HepG2 (cell line): ENCODE data around the gene PFKM. TPM values are rescaled to one million over a fixed set of nuclear protein-coding genes. Genes with fewer than 3 reads are reported as not detected.
A peak's percentile ranks its signal among the peaks of the same experiment; 100 is the strongest.

Experiments used
- BRF2 ChIP-seq: sonication (generic); formaldehyde crosslinking; IDR thresholded peaks from 2 replicates; pipeline ENCODE4 v1.8.1; 2022; ENCODE audit warnings: mild to moderate bottlenecking, missing genetic modification reagents
- EHMT2 ChIP-seq: fragments of 200-600 bp; sonication (generic); IDR thresholded peaks from 2 replicates; pipeline ENCODE4 v1.7.0; 2017; ENCODE audit warnings: antibody characterized with exemption, low read depth, low read length, borderline replicate concordance
- ELF1 ChIP-seq: sonication (generic); formaldehyde crosslinking; IDR thresholded peaks from 2 replicates; pipeline ENCODE4 v1.4.0; 2020; ENCODE audit warnings: missing genetic modification reagents
- ESRRA ChIP-seq: sonication (generic); formaldehyde crosslinking; IDR thresholded peaks from 2 replicates; pipeline ENCODE4 v1.5.1; 2020; ENCODE audit warnings: mild to moderate bottlenecking, low read depth, missing genetic modification reagents
- FOXA1 ChIP-seq, 2 experiments: fragments of 450-650 bp in 1 of 2; sonication (generic) in 1 of 2; formaldehyde crosslinking in 1 of 2; IDR thresholded peaks; 2 replicates each; pipeline versions ENCODE4 v1.4.0 to v1.6.1; 2016 to 2020; ENCODE audit warnings: missing genetic modification reagents in 1 of 2
- GATAD2A ChIP-seq: IDR thresholded peaks from 2 replicates; pipeline ENCODE4 v1.6.1; 2016
- GFI1 ChIP-seq: sonication (generic); formaldehyde crosslinking; IDR thresholded peaks from 2 replicates; pipeline ENCODE4 v1.5.0; 2020; ENCODE audit warnings: missing genetic modification reagents, mild to moderate bottlenecking, borderline replicate concordance
- NFE2 ChIP-seq: sonication (generic); formaldehyde crosslinking; IDR thresholded peaks from 2 replicates; pipeline ENCODE4 v1.4.0; 2020; ENCODE audit warnings: missing genetic modification reagents
- NFYC ChIP-seq: IDR thresholded peaks from 2 replicates; pipeline ENCODE4 v1.6.1; 2016; ENCODE audit warnings: missing genetic modification reagents, missing compliant biosample characterization
- NKX3-1 ChIP-seq: sonication (generic); formaldehyde crosslinking; IDR thresholded peaks from 2 replicates; pipeline ENCODE4 v1.5.0; 2020; ENCODE audit warnings: missing genetic modification reagents
- NR2F1 ChIP-seq, 2 experiments: fragments of 450-650 bp in 1 of 2; formaldehyde crosslinking in 1 of 2; IDR thresholded peaks; 2 replicates each; pipeline versions ENCODE4 v1.5.0 to v1.6.1; 2016 to 2020; ENCODE audit warnings: mild to moderate bottlenecking in 1 of 2, missing compliant biosample characterization in 1 of 2, missing genetic modification reagents in 1 of 2, moderate library complexity in 1 of 2
- NRL ChIP-seq: sonication (generic); formaldehyde crosslinking; IDR thresholded peaks from 2 replicates; pipeline ENCODE4 v1.5.0; 2020; ENCODE audit warnings: missing genetic modification reagents, mild to moderate bottlenecking, moderate library complexity, borderline replicate concordance
- RBAK ChIP-seq: sonication (generic); formaldehyde crosslinking; IDR thresholded peaks from 2 replicates; pipeline ENCODE4 v1.5.1; 2020; ENCODE audit warnings: mild to moderate bottlenecking, missing genetic modification reagents
- TARDBP ChIP-seq: sonication (generic); formaldehyde crosslinking; IDR thresholded peaks from 2 replicates; pipeline ENCODE4 v1.8.0; 2022; ENCODE audit warnings: mild to moderate bottlenecking, missing genetic modification reagents
- ZBTB33 ChIP-seq: sonication (generic); formaldehyde crosslinking; IDR thresholded peaks from 2 replicates; pipeline ENCODE4 v1.4.0; 2020; ENCODE audit warnings: missing genetic modification reagents
- ZBTB7A ChIP-seq: sonication (generic); formaldehyde crosslinking; IDR thresholded peaks from 2 replicates; pipeline ENCODE4 v1.8.0; 2022; ENCODE audit warnings: mild to moderate bottlenecking, missing genetic modification reagents
- ZNF160 ChIP-seq: sonication (generic); formaldehyde crosslinking; IDR thresholded peaks from 2 replicates; pipeline ENCODE4 v1.8.0; 2022; ENCODE audit warnings: mild to moderate bottlenecking, inconsistent platforms, missing genetic modification reagents
- ZNF260 ChIP-seq: sonication (generic); formaldehyde crosslinking; IDR thresholded peaks from 2 replicates; pipeline ENCODE4 v1.4.0; 2020; ENCODE audit warnings: missing genetic modification reagents, low read depth, mild to moderate bottlenecking, borderline replicate concordance
- ZNF350 ChIP-seq: sonication (generic); formaldehyde crosslinking; IDR thresholded peaks from 2 replicates; pipeline ENCODE4 v1.4.0; 2020; ENCODE audit warnings: mild to moderate bottlenecking, low read depth, missing genetic modification reagents, borderline replicate concordance
- ZNF512 ChIP-seq: sonication (generic); formaldehyde crosslinking; IDR thresholded peaks from 2 replicates; pipeline ENCODE4 v1.4.0; 2020; ENCODE audit warnings: mild to moderate bottlenecking, missing genetic modification reagents
- ZNF558 ChIP-seq: sonication (generic); formaldehyde crosslinking; IDR thresholded peaks from 2 replicates; pipeline ENCODE4 v1.9.0; 2022; ENCODE audit warnings: mild to moderate bottlenecking, missing genetic modification reagents, borderline replicate concordance
- ZNF790 ChIP-seq: sonication (generic); formaldehyde crosslinking; IDR thresholded peaks from 2 replicates; pipeline ENCODE4 v1.8.0; 2022; ENCODE audit warnings: missing genetic modification reagents, mild to moderate bottlenecking, borderline replicate concordance
- polyA plus RNA-seq, 8 experiments: library from polyadenylated mRNA; depleted of rRNA in 3 of 8; stranded (reverse) in 7 of 8; unstranded in 1 of 8; fragments of >200 nt; fragmentation: Illumina TruSeq in 4 of 8; extraction: Trizol in 4 of 8; gene quantifications; 2 replicates each; pipeline versions ENCODE4 v1.2.1 to v1.2.3, GENCODE V29; 2011 to 2016; ENCODE audit warnings: low read depth in 4 of 8, missing spikeins in 1 of 8, mixed read lengths in 1 of 8; ENCODE audit not compliant: insufficient read depth in 1 of 8
- total RNA-seq, 5 experiments: library from RNA; depleted of rRNA; stranded (reverse); fragments of >200 nt; fragmentation: Illumina TruSeq; extraction: Trizol; gene quantifications; 2 replicates each; pipeline ENCODE4 v1.2.3, GENCODE V29; 2016; ENCODE audit warnings: low read depth in 1 of 5

PFKM gene
- total and polyA plus RNA-seq, 2 of the 13 experiments (the other 11 are each of a cell fraction or from before 2014, with no cell fraction given) = 1.9 to 2.4 TPM

- TF ChIP-seq ZBTB33 (CRISPR knock-in tag) = no peak; the same call in 1 of the 2 replicates
- TF ChIP-seq NR2F1 (CRISPR knock-in tag; IDR thresholded peaks at IDR 0.05) = 0 out of 4 replicates have a peak, but pooled peaks of 1 of the 2 experiments have one; percentile 13
- TF ChIP-seq ELF1 (CRISPR knock-in tag) = peak; percentile 91
- TF ChIP-seq FOXA1 (IDR thresholded peaks at IDR 0.05) = no peak
- TF ChIP-seq FOXA1 (CRISPR knock-in tag; IDR thresholded peaks at IDR 0.05) = no peak
- TF ChIP-seq NKX3-1 (CRISPR knock-in tag) = peak; percentile 43; the same call in 1 of the 2 replicates
- TF ChIP-seq ZNF350 (CRISPR knock-in tag) = peak; percentile 87
- peak; percentile 98 for TF ChIP-seq EHMT2
- TF ChIP-seq NRL (CRISPR knock-in tag) = peak; percentile 90; the same call in 1 of the 2 replicates
- no peak for TF ChIP-seq RBAK (CRISPR knock-in tag)
- TF ChIP-seq ESRRA (CRISPR knock-in tag) = peak; percentile 29; the same call in 1 of the 2 replicates
- TF ChIP-seq ZNF160 (CRISPR knock-in tag) = peak; percentile 78; the same call in 1 of the 2 replicates
- peak; percentile 44; the same call in 1 of the 2 replicates for TF ChIP-seq BRF2 (CRISPR knock-in tag)
- TF ChIP-seq NFYC (CRISPR knock-in tag) = no peak
- peak; percentile 95 for TF ChIP-seq TARDBP (CRISPR knock-in tag)
- TF ChIP-seq GATAD2A = peak; percentile 74
- TF ChIP-seq ZNF512 (CRISPR knock-in tag) = no peak
- TF ChIP-seq GFI1 (CRISPR knock-in tag) = peak; percentile 76; the same call in 1 of the 2 replicates
- 0 out of 2 replicates have a peak, but pooled peaks have one; percentile 52 for TF ChIP-seq ZBTB7A
- TF ChIP-seq ZNF790 (CRISPR knock-in tag) = 0 out of 2 replicates have a peak, but pooled peaks have one; percentile 62
- peak; percentile 26; the same call in 1 of the 2 replicates for TF ChIP-seq ZNF558
- no peak for TF ChIP-seq ZNF260
- 0 out of 2 replicates have a peak, but pooled peaks have one; percentile 2 for TF ChIP-seq NFE2 (CRISPR knock-in tag)
Observed at GRCh38 chr12:48105867-48106680, 13.1 kb upstream of the PFKM start, which contains the start of gene SENP1 (continued).
